Measurements from ENCODE around the gene CD109.
"Not testable (repeated sequence)": the region's sequence is repeated elsewhere in the genome, so short reads cannot be mapped to it uniquely, and the experiment has no call there.

CD109 gene

GRCh38 chr6:73832313-73832712 is 136.3 kb downstream of the CD109 start:
- no peak overlapping the region for H3K4me3 ChIP-seq (ENCODE audit: low read depth, low read length)
- DNase-seq (ENCODE audit: low read depth, low spot score) = no peak
- no peak for TF ChIP-seq CTCF (IDR thresholded peaks at IDR 0.05; ENCODE audit: insufficient read depth, low read length, missing control alignments)
- POLR2A ChIA-PET = no interaction called here
- CTCF ChIA-PET = interaction anchor here (0.6 to 1.3 kb wide), 2 partner anchors 24 to 806 kb away, joined by 3 to 5 read pairs; no protein-coding TSS in a partner anchor

- CTCF ChIA-PET = not testable (repeated sequence)
These were observed 148.7 kb downstream of the CD109 start for GRCh38 chr6:73844696-73845095.

GRCh38 chr6:73851048-73851447 is 155.0 kb downstream of the CD109 start:
- CTCF ChIA-PET = interaction anchor here (1.5 kb wide), 1 partner anchor 1359 kb away, joined by 3 read pairs; no protein-coding TSS in a partner anchor
- H3K4me3 ChIP-seq (ENCODE audit: low read depth, low read length); POLR2A ChIA-PET; DNase-seq (ENCODE audit: low read depth, low spot score): not testable (repeated sequence)

More at GRCh38 chr6:73844696-73845095, 148.7 kb downstream of the CD109 start:
- DNase-seq (ENCODE audit: low read depth, low spot score); POLR2A ChIA-PET; H3K4me3 ChIP-seq (ENCODE audit: low read depth, low read length): not testable (repeated sequence)

- CTCF ChIA-PET = interaction anchor here (0.6 to 10.8 kb wide), 19 partner anchors 9 to 1372 kb away, joined by 3 to 118 read pairs (median 4); no protein-coding TSS in a partner anchor
- POLR2A ChIA-PET = no interaction called here
- DNase-seq (ENCODE audit: low read depth, low spot score) = no peak
These were observed 159.2 kb downstream of the CD109 start for GRCh38 chr6:73854998-73855718.

GRCh38 chr6:73857341-73857890 is 161.4 kb downstream of the CD109 start:
- ChIA-PET CTCF (interaction anchor here (0.8 to 10.8 kb wide), 3 partner anchors 118 to 1353 kb away, joined by 3 to 118 read pairs (median 9); no protein-coding TSS in a partner anchor), POLR2A (no interaction called here)
- no peak for DNase-seq (ENCODE audit: low read depth, low spot score)
- no peak overlapping the region for H3K4me3 ChIP-seq (ENCODE audit: low read depth, low read length)
- TF ChIP-seq CTCF (IDR thresholded peaks at IDR 0.05; ENCODE audit: insufficient read depth, low read length, missing control alignments) = no peak

More at GRCh38 chr6:73854998-73855718, 159.2 kb downstream of the CD109 start:
- no peak overlapping the region for H3K4me3 ChIP-seq (ENCODE audit: low read depth, low read length)
- TF ChIP-seq CTCF (IDR thresholded peaks at IDR 0.05; ENCODE audit: insufficient read depth, low read length, missing control alignments) = peak; percentile 50

GRCh38 chr6:73858376-73858775 is 162.4 kb downstream of the CD109 start:
- POLR2A ChIA-PET = no interaction called here

More at GRCh38 chr6:73858376-73858775, 162.4 kb downstream of the CD109 start:
- H3K4me3 ChIP-seq (ENCODE audit: low read depth, low read length) = no peak overlapping the region
- CTCF ChIA-PET = interaction anchor here (0.8 to 10.8 kb wide), 2 partner anchors 119 to 1352 kb away, joined by 3 to 118 read pairs; no protein-coding TSS in a partner anchor
- no peak for TF ChIP-seq CTCF (IDR thresholded peaks at IDR 0.05; ENCODE audit: insufficient read depth, low read length, missing control alignments)
- DNase-seq (ENCODE audit: low read depth, low spot score) = no peak

Measured in AG04449 (cell line).